Measurements from ENCODE around the gene LTK.

DNA sequence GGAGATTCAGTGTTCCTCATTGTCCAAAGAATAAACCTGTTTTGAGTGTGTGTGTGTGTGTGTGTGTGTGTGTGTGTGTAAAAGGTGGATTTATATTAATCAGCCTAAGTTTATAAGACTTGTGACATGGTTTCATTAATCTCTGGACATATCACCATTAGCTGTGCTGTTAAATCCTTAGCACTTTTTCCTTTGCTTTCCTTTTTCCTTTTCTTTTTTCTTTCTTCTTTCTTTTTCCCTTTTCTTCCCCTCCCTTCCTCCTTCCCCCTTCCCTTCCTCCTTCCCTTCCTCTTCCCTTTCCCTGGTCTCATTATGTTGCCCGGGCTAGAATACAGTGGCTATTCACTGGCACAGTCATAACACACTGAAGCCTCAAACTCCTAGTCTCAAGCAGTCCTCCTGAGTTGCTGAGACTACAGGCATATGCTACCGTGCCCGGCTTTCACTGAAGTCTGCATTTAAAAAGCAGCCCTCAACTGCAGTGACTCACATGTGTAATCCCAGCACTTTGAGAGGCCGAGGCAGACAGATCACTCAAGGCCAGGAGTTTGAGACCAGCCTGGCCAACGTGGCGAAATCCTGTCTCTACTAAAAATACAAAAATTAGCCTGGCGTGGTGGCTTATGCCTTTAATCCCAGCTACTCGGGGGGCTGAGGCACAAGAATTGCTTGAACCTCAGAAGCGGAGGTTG, 48.6 kb downstream of the LTK start:
- TF ChIP-seq, protein P1, sequence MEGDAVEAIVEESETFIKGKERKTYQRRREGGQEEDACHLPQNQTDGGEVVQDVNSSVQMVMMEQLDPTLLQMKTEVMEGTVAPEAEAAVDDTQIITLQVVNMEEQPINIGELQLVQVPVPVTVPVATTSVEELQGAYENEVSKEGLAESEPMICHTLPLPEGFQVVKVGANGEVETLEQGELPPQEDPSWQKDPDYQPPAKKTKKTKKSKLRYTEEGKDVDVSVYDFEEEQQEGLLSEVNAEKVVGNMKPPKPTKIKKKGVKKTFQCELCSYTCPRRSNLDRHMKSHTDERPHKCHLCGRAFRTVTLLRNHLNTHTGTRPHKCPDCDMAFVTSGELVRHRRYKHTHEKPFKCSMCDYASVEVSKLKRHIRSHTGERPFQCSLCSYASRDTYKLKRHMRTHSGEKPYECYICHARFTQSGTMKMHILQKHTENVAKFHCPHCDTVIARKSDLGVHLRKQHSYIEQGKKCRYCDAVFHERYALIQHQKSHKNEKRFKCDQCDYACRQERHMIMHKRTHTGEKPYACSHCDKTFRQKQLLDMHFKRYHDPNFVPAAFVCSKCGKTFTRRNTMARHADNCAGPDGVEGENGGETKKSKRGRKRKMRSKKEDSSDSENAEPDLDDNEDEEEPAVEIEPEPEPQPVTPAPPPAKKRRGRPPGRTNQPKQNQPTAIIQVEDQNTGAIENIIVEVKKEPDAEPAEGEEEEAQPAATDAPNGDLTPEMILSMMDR (IDR thresholded peaks at IDR 0.05): no peak
- no peak for TF ChIP-seq POLR2A (IDR thresholded peaks at IDR 0.05)

Measured in stomach (tissue), 4 donors.